NCI-H1417 treated with DMSO at 0.1 percent for 48 hours (cell line): ENCODE measurements around the gene CISD3.

ENCODE experiments used
- DNase-seq: peaks from one replicate; lab custom pipeline; 2025; lab: John Stamatoyannopoulos, UW

CISD3 gene, protein sequence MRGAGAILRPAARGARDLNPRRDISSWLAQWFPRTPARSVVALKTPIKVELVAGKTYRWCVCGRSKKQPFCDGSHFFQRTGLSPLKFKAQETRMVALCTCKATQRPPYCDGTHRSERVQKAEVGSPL

DNA sequence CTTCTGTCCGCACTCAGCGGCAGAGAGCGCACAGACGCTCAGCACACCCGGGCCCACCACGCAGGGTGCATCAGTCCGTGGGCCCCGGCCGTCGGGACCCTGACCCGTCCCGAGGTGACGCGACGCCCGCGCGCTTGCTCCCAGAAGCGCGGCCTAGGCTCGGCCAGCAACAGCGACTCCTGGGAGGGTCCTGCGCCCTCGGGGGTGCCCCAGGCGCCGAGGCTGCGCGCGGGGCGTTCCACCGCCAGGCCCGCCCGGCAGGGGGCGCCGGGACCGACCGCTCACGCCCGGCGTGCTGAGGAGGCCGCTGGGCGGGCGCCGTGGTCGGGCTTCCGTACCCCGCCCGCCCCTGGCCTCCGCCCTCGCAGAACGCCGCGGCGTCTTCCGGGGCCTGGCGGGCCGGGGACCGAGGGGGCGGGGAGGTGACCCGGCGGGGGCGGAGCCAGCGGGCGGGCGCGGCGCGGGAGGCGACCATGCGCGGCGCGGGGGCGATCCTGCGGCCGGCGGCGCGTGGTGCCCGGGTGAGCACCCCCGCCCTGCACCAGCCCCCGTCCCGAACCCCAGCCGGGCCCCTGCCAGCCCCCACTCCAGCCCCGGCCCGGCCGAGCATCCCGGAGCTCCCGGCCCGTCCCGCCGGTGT is at the start of gene CISD3:
Gene CISD3 (plus strand): TSS at position 456 of the 640 bp plus-strand sequence. CDS start 18 bp downstream, at position 474.
- DNase-seq = no peak

DNA sequence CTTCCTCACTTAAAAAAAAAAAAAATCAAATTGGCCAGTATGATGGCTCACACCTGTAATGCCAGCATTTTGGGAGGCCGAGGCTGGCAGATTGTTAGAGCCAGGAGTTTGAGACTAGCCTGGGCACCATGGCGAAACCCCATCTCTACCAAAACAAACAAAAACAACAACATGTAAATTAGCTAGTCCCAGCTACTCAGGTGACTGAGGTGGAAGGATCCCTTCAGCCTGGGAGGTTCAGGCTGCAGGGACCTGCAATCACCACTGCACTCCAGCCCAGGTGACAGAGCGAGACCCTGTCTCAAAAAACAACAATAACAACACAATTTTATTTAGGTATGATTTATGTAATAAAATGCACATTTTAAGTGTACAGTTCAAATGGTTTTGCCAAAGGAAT is 49.0 kb upstream of the CISD3 start:
- DNase-seq = no peak

- no peak for DNase-seq
Observed at GRCh38 chr17:38685491-38685890, 44.6 kb upstream of the CISD3 start.

DNA sequence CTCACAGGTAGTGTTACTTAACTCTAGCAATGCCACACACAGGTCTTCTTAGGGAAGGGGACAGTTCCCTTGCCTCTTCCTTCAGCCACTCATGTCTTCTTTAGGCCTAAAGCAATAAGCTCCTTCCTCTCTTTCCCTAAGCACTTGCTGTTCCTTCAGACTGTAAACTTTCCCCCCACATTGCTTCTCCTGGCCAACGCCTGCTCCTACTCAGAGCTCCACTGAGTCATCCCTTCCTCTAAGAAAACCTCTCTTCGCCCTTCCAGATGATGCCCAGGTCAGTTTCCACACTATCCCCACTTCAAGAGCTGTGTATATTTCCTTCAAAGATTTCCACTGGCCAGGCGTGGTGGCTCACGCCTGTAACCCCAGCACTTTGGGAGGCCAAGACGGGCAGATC is 42.9 kb upstream of the CISD3 start:
- DNase-seq = no peak

GRCh38 chr17:38690386-38690785 is 39.8 kb upstream of the CISD3 start:
- no peak for DNase-seq

DNA sequence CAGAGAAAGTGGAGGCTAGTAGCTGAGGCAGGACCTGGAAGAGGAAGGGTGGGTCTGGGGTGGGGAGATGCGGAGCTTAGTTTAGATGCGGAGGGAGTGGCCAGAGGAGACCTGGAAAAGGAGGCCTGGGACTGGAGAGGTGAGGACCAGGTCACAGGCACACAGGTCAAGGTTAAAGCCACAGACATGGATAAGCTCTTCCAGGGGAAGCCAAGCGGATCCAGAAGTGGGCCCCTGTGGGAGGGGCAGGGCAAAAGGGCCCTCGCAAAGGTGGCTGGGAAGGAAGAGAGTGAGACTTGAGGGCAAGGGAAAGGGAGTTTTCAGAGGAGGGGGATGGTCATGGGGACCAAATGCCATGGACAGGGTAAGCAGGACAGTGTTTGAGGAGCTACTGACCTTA is 39.0 kb upstream of the CISD3 start:
- no peak for DNase-seq

DNA sequence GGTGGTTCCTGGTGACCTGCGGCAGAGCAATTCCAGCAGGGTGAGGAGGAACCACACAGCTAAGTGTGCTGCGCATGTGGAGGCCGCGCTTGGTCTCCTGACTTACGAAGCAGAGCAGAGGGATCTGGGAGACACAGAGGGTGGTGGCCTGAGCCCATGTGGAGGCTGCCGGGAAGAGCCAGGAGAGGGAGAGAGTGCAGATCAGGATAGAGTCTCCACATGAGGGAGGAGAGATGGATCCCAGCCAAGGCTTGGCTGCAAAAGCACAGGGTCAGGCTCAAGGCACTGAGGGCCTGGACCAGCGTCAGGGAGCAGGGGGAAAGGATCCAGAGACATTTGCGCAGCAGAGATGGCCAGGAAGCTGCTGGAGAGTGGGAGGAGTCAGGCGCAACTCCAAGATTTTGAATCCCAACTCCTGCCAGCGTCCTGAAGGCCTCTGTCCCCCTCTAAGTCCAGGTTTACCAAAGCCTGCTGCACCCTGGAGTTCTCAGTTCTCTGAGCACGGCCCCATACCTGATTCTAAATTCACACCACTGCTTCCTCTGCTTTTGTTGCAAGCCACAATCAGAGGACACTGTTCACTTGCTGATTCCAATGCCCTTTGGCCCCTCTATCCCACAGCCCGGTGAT is 36.3 kb upstream of the CISD3 start:
- no peak for DNase-seq

- no peak for DNase-seq
Observed at GRCh38 chr17:38697061-38697820, 32.9 kb upstream of the CISD3 start.

- no peak for DNase-seq
Observed at GRCh38 chr17:38698760-38699159, 31.4 kb upstream of the CISD3 start.

DNA sequence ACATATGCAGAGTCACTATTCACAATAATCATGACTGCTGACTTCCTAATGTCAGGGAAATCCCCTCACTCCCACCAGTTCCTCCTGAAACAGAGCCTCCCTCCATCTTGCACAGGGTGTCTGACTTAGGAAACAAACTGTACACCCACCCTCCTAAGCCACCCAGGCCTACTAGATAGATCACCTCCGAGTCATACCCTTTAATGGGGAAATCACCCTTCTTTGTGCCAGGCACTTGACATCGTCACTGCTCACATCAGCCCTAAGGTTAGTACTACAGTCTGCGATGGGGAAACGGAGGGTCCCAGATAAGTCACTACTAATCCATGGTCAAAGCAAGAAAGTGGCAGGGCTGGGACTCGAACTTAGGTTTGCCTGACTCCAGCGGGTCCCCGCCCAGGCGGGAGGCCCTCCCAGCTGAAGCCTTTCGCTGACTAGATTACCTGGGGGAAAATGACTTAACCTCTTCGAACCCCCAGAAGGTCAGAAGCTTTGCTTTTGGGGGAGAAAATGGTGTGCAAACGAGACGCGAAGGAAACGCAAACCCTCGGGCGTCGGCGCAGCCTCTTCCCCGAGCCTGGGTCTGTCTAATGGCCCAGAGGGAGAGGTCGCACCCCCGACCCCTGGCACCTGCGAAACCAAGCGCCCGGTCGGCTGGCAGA is 28.5 kb upstream of the CISD3 start:
- DNase-seq = no peak

DNA sequence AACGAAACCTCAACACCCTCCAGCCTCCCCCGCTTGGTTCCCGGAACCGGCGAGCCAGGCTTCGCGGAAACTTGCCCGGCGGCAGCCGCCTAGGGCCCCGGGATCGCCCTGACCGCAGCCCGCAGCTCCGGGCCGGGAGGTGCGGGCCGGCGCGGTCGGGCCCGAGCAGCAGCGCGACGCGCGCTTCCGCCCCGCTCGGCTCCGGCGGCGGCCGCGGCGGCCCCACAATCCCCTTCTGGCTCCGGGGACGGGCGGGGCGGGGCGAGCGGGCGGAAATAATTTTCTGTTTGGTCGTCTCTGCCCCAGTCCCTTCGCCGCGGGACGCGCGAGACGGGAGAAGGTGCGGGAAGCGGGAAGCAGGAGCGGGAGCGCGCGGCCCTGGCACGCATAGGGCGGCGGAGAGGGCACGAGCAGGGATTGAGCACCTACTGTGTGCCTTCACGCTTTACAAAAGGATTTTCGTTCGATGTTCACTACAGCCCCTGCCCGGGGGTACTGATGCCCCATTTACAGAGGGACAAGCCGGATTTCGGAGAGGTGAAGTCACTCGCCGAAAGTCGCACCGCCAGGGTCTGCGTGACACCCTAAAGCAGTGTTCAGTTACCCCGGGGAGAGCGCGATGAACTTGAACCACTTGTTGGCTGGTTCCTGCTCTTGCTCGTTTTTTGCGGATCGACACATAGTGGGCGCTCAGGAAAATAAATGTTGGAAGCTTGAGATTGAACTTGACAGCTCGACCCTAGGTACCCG is 27.8 kb upstream of the CISD3 start:
- peak; percentile 37 for DNase-seq

- no peak for DNase-seq
Observed at GRCh38 chr17:38702916-38703741, 27.0 kb upstream of the CISD3 start.

GRCh38 chr17:38703742-38704605 is 26.2 kb upstream of the CISD3 start:
- peak; percentile 59 for DNase-seq

DNA sequence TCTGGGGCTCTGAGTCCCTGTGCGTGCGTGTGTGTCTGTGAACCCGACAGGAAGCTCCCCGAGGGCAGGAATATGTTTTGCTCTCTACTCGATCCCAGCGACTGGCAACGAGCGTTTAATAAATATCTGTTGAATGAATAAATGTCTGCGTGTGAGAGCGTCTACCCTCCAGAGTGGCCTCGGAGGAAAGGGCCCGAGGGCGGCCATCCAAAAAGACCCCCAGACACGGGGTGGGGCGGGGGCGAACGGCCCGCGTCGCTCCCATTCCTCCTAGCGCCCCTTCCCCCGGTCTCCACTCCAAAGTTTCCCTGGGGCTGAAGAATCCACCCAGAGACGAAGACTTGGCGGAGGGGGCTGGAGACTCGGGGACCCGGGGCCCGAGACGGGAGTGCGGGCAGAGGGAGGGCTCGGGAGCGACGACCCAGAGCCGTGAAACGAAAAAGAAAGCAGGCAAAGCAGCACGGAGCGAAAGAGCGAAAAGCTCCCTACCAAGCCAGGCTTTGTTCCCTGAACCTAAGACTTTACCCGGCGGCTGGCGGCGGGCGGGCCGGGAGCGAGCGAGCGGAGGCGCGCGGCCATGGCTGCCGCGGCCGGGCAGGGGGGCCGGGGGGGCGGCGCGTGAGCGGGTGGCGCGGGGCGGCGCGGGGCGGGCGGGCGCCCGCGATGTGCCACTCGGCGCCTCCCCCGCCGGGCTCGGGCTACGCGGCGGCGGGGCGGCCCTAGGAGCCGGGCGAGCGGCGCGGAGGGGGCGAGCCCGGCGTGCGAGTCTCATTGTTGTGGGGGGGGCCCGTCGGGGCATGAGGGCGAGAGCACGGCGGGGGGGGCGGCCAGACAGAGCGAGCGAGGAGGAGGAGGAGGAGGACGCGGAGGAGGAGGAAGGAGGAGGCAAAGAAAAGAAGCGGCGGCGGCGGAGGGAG is 25.3 kb upstream of the CISD3 start, which contains the start of gene MLLT6:
Gene MLLT6 (plus strand): TSS at position 668 of the 917 bp plus-strand sequence. CDS start 360 bp downstream, outside the sequence.
- no peak for DNase-seq

- DNase-seq = no peak
Observed at GRCh38 chr17:38705523-38705802, 24.7 kb upstream of the CISD3 start.

DNA sequence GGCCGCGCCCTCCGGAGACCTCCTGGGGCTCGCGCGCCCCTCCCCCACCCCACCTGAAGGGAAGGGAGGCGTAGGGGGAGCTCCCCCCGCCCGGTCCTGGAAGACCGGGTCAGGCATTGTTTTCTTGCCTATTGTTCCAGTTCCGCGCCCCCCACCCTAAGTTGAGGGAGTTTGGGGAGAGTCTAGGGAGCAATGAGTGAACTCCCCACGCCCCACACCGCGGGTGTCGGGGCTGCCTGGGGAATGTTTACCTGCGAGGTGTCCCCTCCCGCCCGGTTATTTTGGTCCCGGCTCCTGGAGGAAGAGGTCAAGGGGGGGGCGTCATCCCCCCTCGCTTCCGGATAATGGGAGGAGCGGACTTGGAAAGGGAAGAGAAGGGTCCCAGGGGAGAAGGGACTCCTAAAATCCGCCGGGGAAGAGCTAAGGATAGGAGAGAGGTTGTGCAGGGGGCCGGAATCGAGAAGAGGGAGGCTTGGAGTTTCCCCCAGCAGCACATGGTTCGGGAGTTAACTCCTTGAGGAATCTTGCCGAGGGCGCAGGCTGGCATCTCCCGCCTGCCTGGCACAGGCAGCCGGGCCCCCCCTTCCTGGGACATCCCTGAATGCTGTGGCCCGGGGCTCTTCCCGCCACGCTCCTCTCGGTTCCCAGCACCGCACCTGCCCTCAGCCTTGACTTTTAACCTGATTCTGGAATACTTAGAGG is 24.2 kb upstream of the CISD3 start:
- DNase-seq = no peak

GRCh38 chr17:38706505-38707216 is 23.5 kb upstream of the CISD3 start:
- DNase-seq = no peak
